Fibroblast of lung (primary cell): ENCODE measurements around the gene TMEM19. TPM values are rescaled to one million over a fixed set of nuclear protein-coding genes. Genes with fewer than 3 reads are reported as not detected.

Experiments
- DNase-seq, 2 donors: peaks; one replicate each; pipeline versions ENCODE4 v3.0.0 to v3.0.0-alpha.2; 2010; ENCODE audit warnings: low read depth in 2 of 2
- H2AFZ ChIP-seq: 2 replicates; pipeline ENCODE4 v1.5.1; 2012; ENCODE audit warnings: low read length, control low read depth, inconsistent platforms
- H3K27ac ChIP-seq: 2 replicates; pipeline ENCODE4 v1.5.1; 2011; ENCODE audit warnings: low read length, control low read depth; ENCODE audit not compliant: insufficient read depth
- H3K27me3 ChIP-seq: 2 replicates; pipeline ENCODE4 v1.5.1; 2011; ENCODE audit warnings: mild to moderate bottlenecking, low read length; ENCODE audit not compliant: control insufficient read depth, insufficient read depth
- H3K36me3 ChIP-seq: 2 replicates; pipeline ENCODE4 v1.5.1; 2011; ENCODE audit warnings: low read length; ENCODE audit not compliant: control insufficient read depth, insufficient read depth
- H3K4me1 ChIP-seq: 2 replicates; pipeline ENCODE4 v1.5.1; 2011; ENCODE audit warnings: low read length; ENCODE audit not compliant: control insufficient read depth, insufficient read depth; ENCODE audit errors: extremely low read depth
- H3K4me2 ChIP-seq: 2 replicates; pipeline ENCODE4 v1.5.1; 2011; ENCODE audit warnings: low read length, control low read depth; ENCODE audit not compliant: insufficient read depth; ENCODE audit errors: extremely low read depth
- H3K4me3 ChIP-seq, 4 experiments: fragments of 200-600 bp in 1 of 4; sonication (generic) in 1 of 4; replicated peaks in 1 of 4; 2 replicates each; pipeline ENCODE4 v1.5.1; 2011 to 2016; ENCODE audit warnings: low read length in 4 of 4, low read depth in 3 of 4, mild to moderate bottlenecking in 3 of 4, control low read depth in 2 of 4, inconsistent platforms in 1 of 4, mixed read lengths in 1 of 4; ENCODE audit not compliant: insufficient read depth in 1 of 4; ENCODE audit errors: control extremely low read depth in 1 of 4
- H3K79me2 ChIP-seq: 2 replicates; pipeline ENCODE4 v1.5.1; 2012; ENCODE audit warnings: mild to moderate bottlenecking, low read length, inconsistent platforms; ENCODE audit not compliant: control insufficient read depth, insufficient read depth
- H3K9ac ChIP-seq: 2 replicates; pipeline ENCODE4 v1.5.1; 2011; ENCODE audit warnings: mild to moderate bottlenecking, low read length, control low read depth; ENCODE audit not compliant: insufficient read depth
- H3K9me3 ChIP-seq: 2 replicates; pipeline ENCODE4 v1.5.1; 2012; ENCODE audit warnings: low read depth, low read length; ENCODE audit not compliant: control insufficient read depth, insufficient read depth
- H4K20me1 ChIP-seq: 2 replicates; pipeline ENCODE4 v1.5.1; 2011; ENCODE audit warnings: low read length; ENCODE audit not compliant: control insufficient read depth, insufficient read depth; ENCODE audit errors: extremely low read depth
- EZH2 ChIP-seq: IDR thresholded peaks from 2 replicates; pipeline ENCODE4 v1.5.1; 2012; ENCODE audit warnings: low read length, control low read depth, mild to moderate bottlenecking; ENCODE audit errors: missing control alignments
- polyA plus RNA-seq, 2 donors: library from polyadenylated mRNA; depleted of rRNA in 1 of 2; stranded (reverse) in 1 of 2; unstranded in 1 of 2; fragments of >200 nt; gene quantifications; 2 replicates each; pipeline ENCODE4 v1.2.1, GENCODE V29; 2011 to 2012; ENCODE audit warnings: missing spikeins in 1 of 2
- total RNA-seq: library from RNA; depleted of rRNA; stranded (reverse); fragments of >200 nt; gene quantifications from 2 replicates; pipeline ENCODE4 v1.2.1, GENCODE V29; 2014
- TF ChIP-seq, protein P1 (sequence below), 2 donors: IDR thresholded peaks in 1 of 2; conservative IDR thresholded peaks in 1 of 2; 1 replicate in 1 of 2; 2 replicates in 1 of 2; pipeline ENCODE4 v1.5.1; 2011 to 2012; ENCODE audit warnings: low read length in 2 of 2, control low read depth in 1 of 2, inconsistent platforms in 1 of 2, low read depth in 1 of 2, mild to moderate bottlenecking in 1 of 2

Gene TMEM19
- total and polyA plus RNA-seq, 2 donors (not counting 1 experiment from before 2014, with no cell fraction given): 19.6 to 25.1 TPM

DNA sequence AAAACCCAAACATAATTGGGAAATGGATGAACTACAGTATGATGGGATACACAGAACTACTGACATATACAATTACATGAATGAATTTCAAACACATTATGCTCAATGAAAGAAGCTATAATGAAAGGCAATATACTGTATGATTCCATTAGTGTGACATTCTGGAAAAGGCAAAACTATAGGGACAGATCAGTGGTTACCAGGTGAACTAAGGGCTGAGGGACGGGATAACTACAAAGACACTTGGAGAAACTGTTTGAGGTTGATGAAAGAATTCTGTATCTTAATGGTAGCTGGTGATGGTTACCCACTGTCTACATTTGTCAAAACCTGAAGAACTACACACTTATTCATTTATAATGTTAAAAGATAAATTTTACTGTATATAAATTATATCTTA, 30.0 kb upstream of the TMEM19 start:
- Histone ChIP-seq H4K20me1 (no peaks in the 10 kb centered on the region), H3K27ac (no peak overlapping the region), H2AFZ (no peak overlapping the region), H3K4me1 (no peaks in the 10 kb centered on the region), H3K4me2 (peak overlapping the region; percentile 37), H3K79me2 (peaks cover 85% of the 10 kb centered on the region), H3K4me3 (no peak overlapping the region), H3K9ac (no peak overlapping the region), H3K27me3 (no peaks in the 10 kb centered on the region), H3K9me3 (no peaks in the 10 kb centered on the region), H3K36me3 (peaks cover 6% of the 10 kb centered on the region)
- no peak for DNase-seq
- TF ChIP-seq EZH2: no peak
- TF ChIP-seq, protein P1, sequence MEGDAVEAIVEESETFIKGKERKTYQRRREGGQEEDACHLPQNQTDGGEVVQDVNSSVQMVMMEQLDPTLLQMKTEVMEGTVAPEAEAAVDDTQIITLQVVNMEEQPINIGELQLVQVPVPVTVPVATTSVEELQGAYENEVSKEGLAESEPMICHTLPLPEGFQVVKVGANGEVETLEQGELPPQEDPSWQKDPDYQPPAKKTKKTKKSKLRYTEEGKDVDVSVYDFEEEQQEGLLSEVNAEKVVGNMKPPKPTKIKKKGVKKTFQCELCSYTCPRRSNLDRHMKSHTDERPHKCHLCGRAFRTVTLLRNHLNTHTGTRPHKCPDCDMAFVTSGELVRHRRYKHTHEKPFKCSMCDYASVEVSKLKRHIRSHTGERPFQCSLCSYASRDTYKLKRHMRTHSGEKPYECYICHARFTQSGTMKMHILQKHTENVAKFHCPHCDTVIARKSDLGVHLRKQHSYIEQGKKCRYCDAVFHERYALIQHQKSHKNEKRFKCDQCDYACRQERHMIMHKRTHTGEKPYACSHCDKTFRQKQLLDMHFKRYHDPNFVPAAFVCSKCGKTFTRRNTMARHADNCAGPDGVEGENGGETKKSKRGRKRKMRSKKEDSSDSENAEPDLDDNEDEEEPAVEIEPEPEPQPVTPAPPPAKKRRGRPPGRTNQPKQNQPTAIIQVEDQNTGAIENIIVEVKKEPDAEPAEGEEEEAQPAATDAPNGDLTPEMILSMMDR (conservative IDR thresholded peaks at IDR 0.05 in 1 of 2, IDR thresholded peaks at IDR 0.05 in 1 of 2; ENCODE audit: low read depth in 1 of 2, low read length in 2 of 2): no peak

DNA sequence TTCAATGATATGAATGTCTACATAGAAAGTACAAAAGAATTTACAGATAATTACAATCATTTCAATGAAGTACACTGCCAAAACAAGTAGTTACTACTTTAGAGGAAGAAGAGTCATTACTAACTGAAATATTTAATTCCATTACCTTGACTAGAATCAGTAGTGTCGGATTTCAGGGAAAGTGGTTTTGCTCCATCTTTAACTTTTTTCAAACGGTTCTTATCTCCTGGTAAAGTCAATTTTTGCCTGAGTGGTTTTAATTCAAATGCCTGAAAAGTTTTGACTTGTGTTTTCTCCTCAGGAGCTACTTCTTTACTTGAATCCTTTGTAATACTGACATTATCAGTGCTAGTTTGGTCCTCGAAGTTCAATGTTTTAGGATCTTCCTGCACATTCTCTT, 29.1 kb upstream of the TMEM19 start:
- no peaks in the 10 kb centered on the region for H4K20me1 ChIP-seq
- peaks cover 84% of the 10 kb centered on the region for H3K79me2 ChIP-seq
- no peaks in the 10 kb centered on the region for H3K27me3 ChIP-seq
- peak in 1 of 2 donors; percentile 40 for DNase-seq
- no peaks in the 10 kb centered on the region for H3K4me1 ChIP-seq
- no peak overlapping the region for H3K27ac ChIP-seq
- no peak overlapping the region for H2AFZ ChIP-seq
- TF ChIP-seq, protein P1 (conservative IDR thresholded peaks at IDR 0.05 in 1 of 2, IDR thresholded peaks at IDR 0.05 in 1 of 2; ENCODE audit: low read depth in 1 of 2, low read length in 2 of 2): no peak
- TF ChIP-seq EZH2: no peak
- H3K36me3 ChIP-seq: peaks cover 5% of the 10 kb centered on the region
- no peak overlapping the region for H3K4me2 ChIP-seq
- H3K9ac ChIP-seq: no peak overlapping the region
- no peaks in the 10 kb centered on the region for H3K9me3 ChIP-seq
- no peak overlapping the region for H3K4me3 ChIP-seq

DNA sequence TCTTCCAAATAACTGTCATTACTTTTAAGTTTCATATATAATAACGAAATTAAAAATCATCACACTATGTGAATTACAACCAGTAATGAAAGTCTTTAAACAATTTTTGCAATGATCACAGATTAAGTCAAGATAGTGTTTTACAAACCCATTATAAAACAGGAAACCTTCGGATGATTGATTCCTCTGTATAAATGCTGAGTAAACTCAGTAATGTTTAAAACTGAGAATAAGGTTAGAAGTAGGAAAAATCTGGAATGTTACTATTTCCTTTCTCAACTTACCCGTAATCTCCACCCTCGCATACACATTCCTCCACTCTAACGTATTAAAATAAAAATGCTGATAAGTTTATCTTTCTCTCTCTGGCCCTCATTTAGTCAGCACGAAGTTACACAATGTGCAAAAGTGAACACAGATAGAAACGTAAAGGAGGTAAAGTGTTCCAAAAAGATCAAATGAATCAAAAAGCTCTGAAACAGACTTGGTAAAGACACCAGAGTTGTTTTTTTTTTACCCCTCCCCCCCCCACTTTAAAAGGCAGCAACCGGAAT, 23.8 kb upstream of the TMEM19 start:
- H3K4me3 ChIP-seq: peak overlapping the region; percentile 85 to 99 (median 92)
- H4K20me1 ChIP-seq: no peaks in the 10 kb centered on the region
- H3K36me3 ChIP-seq: peaks cover 1% of the 10 kb centered on the region
- peak; percentile 53 to 77 for DNase-seq
- H2AFZ ChIP-seq: no peak overlapping the region
- no peaks in the 10 kb centered on the region for H3K27me3 ChIP-seq
- no peaks in the 10 kb centered on the region for H3K4me1 ChIP-seq
- peak overlapping the region; percentile 94 for H3K9ac ChIP-seq
- peaks cover 67% of the 10 kb centered on the region for H3K79me2 ChIP-seq
- H3K4me2 ChIP-seq: peak overlapping the region; percentile 81
- H3K9me3 ChIP-seq: no peaks in the 10 kb centered on the region
- peak overlapping the region; percentile 96 for H3K27ac ChIP-seq
- TF ChIP-seq EZH2: no peak
- TF ChIP-seq, protein P1 (conservative IDR thresholded peaks at IDR 0.05 in 1 of 2, IDR thresholded peaks at IDR 0.05 in 1 of 2; ENCODE audit: low read depth in 1 of 2, low read length in 2 of 2): no peak
